Ascending aorta (tissue), 2 donors: ENCODE results near the gene FOXJ3. TPM values are rescaled to one million over a fixed set of nuclear protein-coding genes. Genes with fewer than 3 reads are reported as not detected.

Source experiments
- DNase-seq, 2 donors: peaks; one replicate each; pipeline ENCODE4 v3.0.0-alpha.2; 2019; ENCODE audit warnings: low spot score in 2 of 2
- H3K27ac ChIP-seq, 2 donors: fragments of 200-600 bp; sonication (generic); one replicate each; pipeline ENCODE4 v1.5.1; 2016 to 2017; ENCODE audit warnings: mild to moderate bottlenecking in 1 of 2
- H3K27me3 ChIP-seq: fragments of 200-600 bp; sonication (generic); one replicate; pipeline ENCODE4 v1.5.1; 2017
- H3K36me3 ChIP-seq, 2 donors: fragments of 200-600 bp; sonication (generic); one replicate each; pipeline ENCODE4 v1.5.1; 2016
- H3K4me1 ChIP-seq, 2 donors: fragments of 200-600 bp; sonication (generic); one replicate each; pipeline ENCODE4 v1.5.1; 2016 to 2017; ENCODE audit warnings: mild to moderate bottlenecking in 1 of 2
- H3K4me3 ChIP-seq, 2 donors: fragments of 200-600 bp; sonication (generic); one replicate each; pipeline ENCODE4 v1.5.1; 2016 to 2017; ENCODE audit warnings: mild to moderate bottlenecking in 1 of 2
- H3K9me3 ChIP-seq, 2 donors: fragments of 200-600 bp; sonication (generic); one replicate each; pipeline ENCODE4 v1.5.1; 2016
- intact Hi-C: fragments of 100-400 bp; cut with DNase I; formaldehyde crosslinking; loops from one replicate; pipeline ENCODE4 v1.15.1; 2023
- total RNA-seq: library from RNA; depleted of rRNA; stranded (reverse); fragments of >200 nt; gene quantifications from one replicate; pipeline ENCODE4 v1.1.0, GENCODE V29; 2016
- TF ChIP-seq, protein P1 (sequence below), 3 experiments: fragments of 200-600 bp in 2 of 3; fragments of 450-650 bp in 1 of 3; sonication (generic) in 2 of 3; IDR thresholded peaks; one replicate each; pipeline ENCODE4 v1.5.1; 2016 to 2019; ENCODE audit warnings: antibody characterized with exemption in 3 of 3, mild to moderate bottlenecking in 1 of 3, moderate library complexity in 1 of 3

Gene FOXJ3
- total RNA-seq, 1 donor from 2014 or later = 62.8 TPM

DNA sequence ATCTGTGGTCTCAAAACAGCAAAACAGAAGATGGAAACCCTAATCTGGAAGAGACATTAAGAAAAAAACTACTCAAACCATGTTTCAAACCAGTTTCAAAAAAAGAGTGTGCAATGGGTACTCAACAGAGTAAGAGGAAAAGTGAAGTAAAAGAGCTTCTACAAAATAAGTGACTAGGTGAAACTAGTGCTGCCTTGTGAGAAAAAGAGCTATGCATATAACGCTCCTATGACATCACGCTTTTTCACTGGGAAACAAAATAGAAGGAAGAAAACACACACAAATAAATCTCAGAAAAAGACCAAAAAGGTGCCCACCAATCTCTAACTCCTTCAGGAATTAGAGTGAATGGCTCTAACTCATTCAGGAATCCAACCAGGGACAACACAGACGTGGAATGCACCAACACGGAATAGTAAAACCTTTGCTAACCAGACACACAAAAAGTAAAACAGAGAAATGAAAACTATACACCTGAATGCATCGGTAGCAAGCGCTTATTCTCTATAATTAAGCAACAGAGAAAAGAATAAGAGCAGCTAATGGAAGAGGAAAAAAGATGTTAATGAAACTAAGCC is 1.3 kb downstream of the FOXJ3 start:
- intact Hi-C loops = loop anchor here (2.0 to 10.0 kb wide), 6 partner anchors 159 to 1661 kb away; partner anchors contain the start of genes C1orf50, CCDC24 and P3H1
- TF ChIP-seq, protein P1, sequence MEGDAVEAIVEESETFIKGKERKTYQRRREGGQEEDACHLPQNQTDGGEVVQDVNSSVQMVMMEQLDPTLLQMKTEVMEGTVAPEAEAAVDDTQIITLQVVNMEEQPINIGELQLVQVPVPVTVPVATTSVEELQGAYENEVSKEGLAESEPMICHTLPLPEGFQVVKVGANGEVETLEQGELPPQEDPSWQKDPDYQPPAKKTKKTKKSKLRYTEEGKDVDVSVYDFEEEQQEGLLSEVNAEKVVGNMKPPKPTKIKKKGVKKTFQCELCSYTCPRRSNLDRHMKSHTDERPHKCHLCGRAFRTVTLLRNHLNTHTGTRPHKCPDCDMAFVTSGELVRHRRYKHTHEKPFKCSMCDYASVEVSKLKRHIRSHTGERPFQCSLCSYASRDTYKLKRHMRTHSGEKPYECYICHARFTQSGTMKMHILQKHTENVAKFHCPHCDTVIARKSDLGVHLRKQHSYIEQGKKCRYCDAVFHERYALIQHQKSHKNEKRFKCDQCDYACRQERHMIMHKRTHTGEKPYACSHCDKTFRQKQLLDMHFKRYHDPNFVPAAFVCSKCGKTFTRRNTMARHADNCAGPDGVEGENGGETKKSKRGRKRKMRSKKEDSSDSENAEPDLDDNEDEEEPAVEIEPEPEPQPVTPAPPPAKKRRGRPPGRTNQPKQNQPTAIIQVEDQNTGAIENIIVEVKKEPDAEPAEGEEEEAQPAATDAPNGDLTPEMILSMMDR (IDR thresholded peaks at IDR 0.05) = no peak

DNA sequence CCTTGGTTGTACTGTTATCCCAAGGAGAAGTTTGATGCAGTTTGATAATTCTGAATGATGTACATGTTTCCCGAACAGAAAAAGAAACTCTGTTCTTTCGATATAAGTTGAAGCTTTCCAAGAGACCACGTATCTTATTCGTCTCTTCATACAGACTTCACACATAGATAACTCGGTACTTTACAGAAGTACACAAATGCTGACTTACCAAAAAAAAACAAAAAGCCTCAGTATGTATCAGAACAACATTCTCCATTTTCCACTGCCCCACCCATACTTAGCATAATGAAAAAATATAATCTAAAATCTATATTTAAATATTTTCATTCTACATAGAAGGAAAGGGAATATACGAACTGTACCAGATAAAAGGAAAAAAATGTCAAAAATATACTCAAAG is 2.2 kb downstream of the FOXJ3 start:
- TF ChIP-seq, protein P1 (IDR thresholded peaks at IDR 0.05) = no peak
- DNase-seq = no peak
- intact Hi-C loops = loop anchor here (5.0 to 10.0 kb wide), 5 partner anchors 158 to 1662 kb away; partner anchors contain the start of genes C1orf50, CCDC24 and P3H1
- Histone ChIP-seq H3K36me3 (no peaks in the 10 kb centered on the region), H3K4me1 (peaks cover 0 to 11% of the 10 kb centered on the region in 2 donors), H3K27me3 (no peaks in the 10 kb centered on the region), H3K9me3 (no peaks in the 10 kb centered on the region), H3K27ac (no peak overlapping the region), H3K4me3 (no peak overlapping the region)

More for the DNA sequence above, 1.3 kb downstream of the FOXJ3 start:
- H3K4me1 ChIP-seq = peaks cover 0 to 11% of the 10 kb centered on the region in 2 donors
- no peaks in the 10 kb centered on the region for H3K27me3 ChIP-seq
- H3K27ac ChIP-seq = peak overlapping the region in 1 of 2 donors; percentile 88
- H3K36me3 ChIP-seq = no peaks in the 10 kb centered on the region
- no peaks in the 10 kb centered on the region for H3K9me3 ChIP-seq
- no peak for DNase-seq
- peak overlapping the region; percentile 95 to 99 for H3K4me3 ChIP-seq

DNA sequence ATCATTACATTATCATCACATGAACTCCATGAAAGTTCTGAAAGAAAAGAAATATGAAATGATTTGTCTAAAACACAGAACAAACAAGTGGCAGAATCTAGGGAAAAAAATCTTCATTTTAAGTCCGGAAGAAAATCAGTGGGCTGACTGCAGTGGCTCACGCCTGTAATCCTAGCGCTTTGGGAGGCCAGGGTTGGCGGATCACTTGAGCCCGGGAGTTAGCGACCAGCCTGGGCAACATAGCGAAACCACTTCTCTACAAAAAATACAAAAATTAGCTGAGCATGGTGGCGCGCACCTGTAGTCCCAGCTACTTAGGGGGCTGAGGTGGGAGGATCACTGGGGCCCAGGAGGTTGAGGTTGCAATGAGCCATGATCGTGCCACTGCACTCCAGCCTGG is 4.8 kb downstream of the FOXJ3 start:
- Histone ChIP-seq H3K27me3 (no peaks in the 10 kb centered on the region), H3K9me3 (no peaks in the 10 kb centered on the region), H3K27ac (no peak overlapping the region), H3K4me1 (peaks cover 0 to 13% of the 10 kb centered on the region in 2 donors), H3K4me3 (no peak overlapping the region), H3K36me3 (no peaks in the 10 kb centered on the region)
- no peak for DNase-seq
- intact Hi-C loops = loop anchor here (5.0 to 10.0 kb wide), 5 partner anchors 155 to 1665 kb away; partner anchors contain the start of genes C1orf50, CCDC24 and P3H1
- TF ChIP-seq, protein P1 (IDR thresholded peaks at IDR 0.05) = no peak

DNA sequence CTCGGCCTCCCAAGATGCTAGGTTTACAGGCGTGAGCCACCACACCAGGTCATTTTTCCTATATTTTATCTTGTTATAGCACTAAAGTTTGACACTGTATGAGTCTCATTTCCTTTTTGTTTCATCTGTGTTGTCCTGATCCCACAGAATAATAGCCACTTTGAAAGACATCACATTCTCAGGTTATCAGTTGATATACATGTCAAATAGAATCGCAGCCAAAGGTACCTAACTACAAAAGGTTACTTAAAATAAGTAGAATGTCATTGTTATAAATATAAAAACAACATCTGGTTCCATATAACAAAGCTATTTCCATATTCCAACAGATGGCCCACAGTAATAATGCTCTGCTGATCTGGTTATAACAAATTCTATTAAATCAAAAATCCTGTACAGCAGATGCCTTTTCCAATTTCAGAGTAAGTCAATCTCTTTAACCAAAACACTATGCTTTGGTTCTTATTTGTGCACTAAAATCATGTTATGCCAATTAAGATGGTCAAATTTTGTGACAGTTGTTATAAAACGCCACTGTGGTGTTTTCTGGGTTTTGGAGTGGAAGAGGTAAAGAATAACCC is 6.0 kb downstream of the FOXJ3 start:
- Histone ChIP-seq H3K9me3 (no peaks in the 10 kb centered on the region), H3K27ac (no peak overlapping the region), H3K4me1 (peaks cover 0 to 13% of the 10 kb centered on the region in 2 donors), H3K27me3 (no peaks in the 10 kb centered on the region), H3K36me3 (no peaks in the 10 kb centered on the region), H3K4me3 (no peak overlapping the region)
- intact Hi-C loops = no loop called here
- TF ChIP-seq, protein P1 (IDR thresholded peaks at IDR 0.05) = no peak
- DNase-seq = no peak

DNA sequence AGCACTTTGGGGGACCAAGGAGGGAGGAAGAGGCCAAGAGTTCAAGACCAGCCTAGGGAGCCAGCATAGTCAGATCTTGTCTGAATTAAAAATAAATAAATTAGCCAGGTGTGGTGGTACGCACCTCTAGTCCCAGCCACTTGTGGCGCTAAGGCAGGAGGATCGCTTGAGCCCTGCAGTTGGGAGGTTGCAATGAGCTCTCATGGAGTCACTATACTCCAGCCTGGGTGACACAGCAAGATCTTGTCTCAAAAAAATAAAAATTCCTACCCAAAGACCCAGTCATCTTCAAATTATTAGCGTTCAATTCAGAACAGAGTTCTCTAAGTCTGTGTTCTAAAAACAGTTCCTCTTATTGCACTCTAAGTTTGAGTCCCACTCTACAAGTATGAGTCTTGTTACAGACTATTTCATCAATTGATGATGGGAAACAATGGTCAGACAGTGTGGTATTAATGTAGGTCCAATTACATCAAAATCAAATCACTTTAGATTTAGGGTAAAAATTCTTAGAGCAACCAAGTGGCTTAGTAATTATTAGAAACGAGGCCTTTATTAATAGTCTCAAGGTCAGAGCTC is 6.9 kb downstream of the FOXJ3 start:
- TF ChIP-seq, protein P1 (IDR thresholded peaks at IDR 0.05) = no peak
- no peaks in the 10 kb centered on the region for H3K9me3 ChIP-seq
- DNase-seq = no peak
- no peak overlapping the region for H3K27ac ChIP-seq
- H3K27me3 ChIP-seq = no peaks in the 10 kb centered on the region
- H3K4me3 ChIP-seq = no peak overlapping the region
- intact Hi-C loops = no loop called here
- peaks cover 0 to 11% of the 10 kb centered on the region in 2 donors for H3K4me1 ChIP-seq
- H3K36me3 ChIP-seq = no peaks in the 10 kb centered on the region
